ENCODE measurements around the gene SPTBN2. TPM values are rescaled to one million over a fixed set of nuclear protein-coding genes. Genes with fewer than 3 reads are reported as not detected.

Gene SPTBN2
- total and polyA plus RNA-seq, 2 donors from 2014 or later: 64.9 to 69.8 TPM

DNA sequence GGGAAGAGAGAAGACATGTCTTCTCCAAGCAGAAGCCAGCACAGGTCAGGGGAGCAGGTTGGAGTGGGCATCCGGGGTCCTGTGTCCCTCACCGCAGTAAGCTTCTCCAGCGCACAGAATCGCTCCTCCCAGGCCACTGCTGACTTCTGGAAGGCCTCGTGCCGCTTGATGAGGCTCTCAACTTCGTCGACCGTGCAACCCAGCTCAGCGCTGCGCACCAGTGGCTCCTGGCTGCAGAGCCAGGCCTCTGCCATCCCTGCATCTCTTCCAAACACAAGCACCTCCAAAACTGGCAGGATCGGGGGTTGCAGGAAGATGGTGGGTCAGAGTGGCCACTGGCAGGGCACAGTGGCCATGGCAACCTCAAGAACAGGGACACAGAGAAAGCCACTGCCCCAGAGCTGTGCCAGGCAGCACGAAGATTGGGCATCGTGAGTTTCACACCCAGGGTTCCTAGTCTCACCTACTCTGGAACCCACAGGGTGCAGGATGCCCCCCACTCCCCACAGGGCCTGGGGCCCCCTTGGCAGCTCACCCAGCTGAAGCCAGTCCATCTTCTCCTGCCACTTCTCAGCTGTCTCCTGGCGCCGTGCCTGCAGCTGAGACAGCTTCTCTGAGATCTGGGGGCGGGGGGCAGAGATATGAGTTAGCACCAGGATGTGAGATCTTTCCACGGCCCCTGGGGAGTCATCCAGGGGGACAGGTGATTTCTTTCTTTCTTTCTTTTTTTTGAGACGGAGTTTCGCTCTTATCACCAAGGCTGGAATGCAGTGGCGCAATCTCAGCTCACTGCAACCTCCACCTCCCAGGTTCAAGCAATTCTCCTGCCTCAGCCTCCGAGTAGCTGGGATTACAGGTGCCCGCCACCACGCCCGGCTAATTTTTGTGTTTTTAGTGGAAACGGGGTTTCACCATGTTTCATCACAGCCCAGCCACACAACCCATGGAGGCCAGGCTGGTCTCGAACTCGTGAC lies 40.2 kb downstream of the SPTBN2 start:
- Histone ChIP-seq H3K27ac (ENCODE audit: low read depth in 2 of 2, low read length in 2 of 2) (no peak overlapping the region), H3K4me3 (ENCODE audit: low read length in 3 of 3) (no peak overlapping the region), H3K9ac (ENCODE audit: low read length in 3 of 3) (no peak overlapping the region), H3K36me3 (ENCODE audit: control insufficient read depth in 2 of 3, insufficient read depth in 3 of 3, low read length in 3 of 3) (peaks cover 0 to 7% (median 4%) of the 10 kb centered on the region in 3 donors), H3K9me3 (ENCODE audit: control insufficient read depth in 2 of 3, insufficient read depth in 1 of 3, low read length in 3 of 3) (no peaks in the 10 kb centered on the region), H3K27me3 (ENCODE audit: control insufficient read depth, insufficient read depth, low read length) (no peaks in the 10 kb centered on the region), H3K4me1 (ENCODE audit: control insufficient read depth in 2 of 3, insufficient read depth in 2 of 3, low read depth in 1 of 3, low read length in 3 of 3) (no peaks in the 10 kb centered on the region)
- intact Hi-C loops (cut with DNase I): loop anchor here (10.0 kb wide), 1 partner anchor 284 kb away; no protein-coding TSS in a partner anchor
- no peak for FAIRE-seq
- DNase-seq: no peak
- TF ChIP-seq, protein P1, sequence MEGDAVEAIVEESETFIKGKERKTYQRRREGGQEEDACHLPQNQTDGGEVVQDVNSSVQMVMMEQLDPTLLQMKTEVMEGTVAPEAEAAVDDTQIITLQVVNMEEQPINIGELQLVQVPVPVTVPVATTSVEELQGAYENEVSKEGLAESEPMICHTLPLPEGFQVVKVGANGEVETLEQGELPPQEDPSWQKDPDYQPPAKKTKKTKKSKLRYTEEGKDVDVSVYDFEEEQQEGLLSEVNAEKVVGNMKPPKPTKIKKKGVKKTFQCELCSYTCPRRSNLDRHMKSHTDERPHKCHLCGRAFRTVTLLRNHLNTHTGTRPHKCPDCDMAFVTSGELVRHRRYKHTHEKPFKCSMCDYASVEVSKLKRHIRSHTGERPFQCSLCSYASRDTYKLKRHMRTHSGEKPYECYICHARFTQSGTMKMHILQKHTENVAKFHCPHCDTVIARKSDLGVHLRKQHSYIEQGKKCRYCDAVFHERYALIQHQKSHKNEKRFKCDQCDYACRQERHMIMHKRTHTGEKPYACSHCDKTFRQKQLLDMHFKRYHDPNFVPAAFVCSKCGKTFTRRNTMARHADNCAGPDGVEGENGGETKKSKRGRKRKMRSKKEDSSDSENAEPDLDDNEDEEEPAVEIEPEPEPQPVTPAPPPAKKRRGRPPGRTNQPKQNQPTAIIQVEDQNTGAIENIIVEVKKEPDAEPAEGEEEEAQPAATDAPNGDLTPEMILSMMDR (IDR thresholded peaks at IDR 0.05; ENCODE audit: borderline replicate concordance, extremely low read depth, insufficient read depth): no peak

DNA sequence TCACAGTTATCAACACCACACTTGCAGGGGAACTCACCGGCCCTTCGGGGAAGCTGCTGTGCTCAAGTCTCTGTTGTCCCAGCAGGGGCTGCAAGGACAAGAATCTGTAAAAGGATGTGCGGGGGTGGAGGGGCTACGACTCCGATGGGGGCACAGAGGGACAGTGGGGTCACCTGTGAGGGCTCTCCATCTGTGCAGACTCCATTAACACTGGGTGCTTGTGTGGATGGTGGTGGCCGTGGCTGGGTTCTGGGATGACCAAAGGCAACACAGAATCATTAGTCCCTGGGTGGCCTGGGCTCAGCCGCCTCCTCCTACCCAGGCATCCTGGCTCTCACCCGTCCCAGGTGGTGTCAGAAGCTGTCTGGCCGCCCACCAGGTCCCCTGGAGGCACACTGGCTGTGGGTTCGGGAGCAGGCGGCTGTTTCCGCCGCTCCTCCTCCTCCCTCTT lies 41.2 kb downstream of the SPTBN2 start:
- no peaks in the 10 kb centered on the region for H3K4me1 ChIP-seq (ENCODE audit: control insufficient read depth in 2 of 3, insufficient read depth in 2 of 3, low read depth in 1 of 3, low read length in 3 of 3)
- no peak overlapping the region for H3K9ac ChIP-seq (ENCODE audit: low read length in 3 of 3)
- H3K27ac ChIP-seq (ENCODE audit: low read depth in 2 of 2, low read length in 2 of 2): no peak overlapping the region
- no peak for DNase-seq
- H3K27me3 ChIP-seq (ENCODE audit: control insufficient read depth, insufficient read depth, low read length): no peaks in the 10 kb centered on the region
- intact Hi-C loops (cut with DNase I): loop anchor here (10.0 kb wide), 1 partner anchor 283 kb away; no protein-coding TSS in a partner anchor
- TF ChIP-seq, protein P1 (IDR thresholded peaks at IDR 0.05; ENCODE audit: borderline replicate concordance, extremely low read depth, insufficient read depth): no peak
- no peak overlapping the region for H3K4me3 ChIP-seq (ENCODE audit: low read length in 3 of 3)
- peaks cover 0 to 7% (median 4%) of the 10 kb centered on the region in 3 donors for H3K36me3 ChIP-seq (ENCODE audit: control insufficient read depth in 2 of 3, insufficient read depth in 3 of 3, low read length in 3 of 3)
- H3K9me3 ChIP-seq (ENCODE audit: control insufficient read depth in 2 of 3, insufficient read depth in 1 of 3, low read length in 3 of 3): no peaks in the 10 kb centered on the region
- FAIRE-seq: no peak

DNA sequence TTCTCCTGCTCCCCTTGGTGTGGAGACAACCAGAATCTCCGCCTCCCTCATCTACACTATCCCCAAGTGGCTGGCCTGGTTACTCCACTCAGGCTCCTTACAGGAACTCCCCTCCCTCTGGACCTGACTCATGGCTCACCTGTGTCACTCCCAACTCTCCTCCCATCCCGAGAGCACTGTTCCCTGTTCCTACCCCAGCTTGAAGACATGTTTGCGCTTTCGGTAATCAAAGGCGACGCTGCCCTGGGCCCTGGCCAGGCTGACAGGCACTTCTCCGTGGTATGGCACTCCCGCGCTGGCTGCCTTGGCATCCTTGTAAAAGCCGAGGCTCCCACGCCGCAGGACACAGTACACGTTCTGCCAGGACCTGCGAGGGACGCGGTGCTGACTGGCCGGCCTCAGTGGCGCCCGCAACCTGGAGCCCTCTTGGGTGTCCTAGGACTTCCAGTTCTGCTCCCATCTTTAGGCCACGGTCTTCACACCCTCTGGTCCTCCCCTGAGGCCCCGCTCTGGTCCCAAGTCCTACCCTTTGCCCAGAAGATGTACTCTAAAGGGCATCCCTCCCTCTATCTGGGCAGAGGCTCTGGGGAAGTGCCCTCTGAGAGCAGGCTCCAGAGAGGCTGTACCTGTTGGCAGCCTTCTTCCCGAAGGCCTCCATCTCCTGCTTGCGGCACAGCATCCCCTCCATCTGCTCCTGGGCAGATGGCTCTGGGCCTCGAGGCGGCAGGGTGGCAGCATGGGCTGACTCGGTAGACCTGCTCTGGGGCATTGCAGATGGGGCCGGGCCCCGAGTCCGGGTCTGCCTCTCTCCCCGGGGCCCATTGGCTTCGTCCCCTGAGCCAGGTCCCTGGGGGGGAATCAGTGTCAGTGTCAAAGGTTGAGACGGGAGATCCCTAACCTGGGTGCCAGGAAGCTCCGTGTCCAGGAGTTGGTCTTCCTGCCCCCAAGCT lies 41.9 kb downstream of the SPTBN2 start:
- Histone ChIP-seq H3K27ac (ENCODE audit: low read depth in 2 of 2, low read length in 2 of 2) (no peak overlapping the region), H3K4me3 (ENCODE audit: low read length in 3 of 3) (no peak overlapping the region), H3K27me3 (ENCODE audit: control insufficient read depth, insufficient read depth, low read length) (no peaks in the 10 kb centered on the region), H3K36me3 (ENCODE audit: control insufficient read depth in 2 of 3, insufficient read depth in 3 of 3, low read length in 3 of 3) (peaks cover 0 to 7% (median 4%) of the 10 kb centered on the region in 3 donors), H3K4me1 (ENCODE audit: control insufficient read depth in 2 of 3, insufficient read depth in 2 of 3, low read depth in 1 of 3, low read length in 3 of 3) (no peaks in the 10 kb centered on the region), H3K9ac (ENCODE audit: low read length in 3 of 3) (no peak overlapping the region), H3K9me3 (ENCODE audit: control insufficient read depth in 2 of 3, insufficient read depth in 1 of 3, low read length in 3 of 3) (no peaks in the 10 kb centered on the region)
- intact Hi-C loops (cut with DNase I): loop anchor here (10.0 kb wide), 1 partner anchor 282 kb away; no protein-coding TSS in a partner anchor
- no peak for FAIRE-seq
- TF ChIP-seq, protein P1 (IDR thresholded peaks at IDR 0.05; ENCODE audit: borderline replicate concordance, extremely low read depth, insufficient read depth): no peak
- DNase-seq: no peak
